ENCODE measurements around the gene DAP.
"Not testable (repeated sequence)": the region's sequence is repeated elsewhere in the genome, so short reads cannot be mapped to it uniquely, and the experiment has no call there.

DAP gene

GRCh38 chr5:10733426-10733825 is 27.6 kb downstream of the DAP start:
- DNase-seq, result no peak

GRCh38 chr5:10731913-10732312 is 29.1 kb downstream of the DAP start:
- DNase-seq, result no peak

GRCh38 chr5:10730043-10730351 is 31.0 kb downstream of the DAP start:
- no peak for DNase-seq

GRCh38 chr5:10729320-10730042 is 31.6 kb downstream of the DAP start:
- no peak for DNase-seq

DNA sequence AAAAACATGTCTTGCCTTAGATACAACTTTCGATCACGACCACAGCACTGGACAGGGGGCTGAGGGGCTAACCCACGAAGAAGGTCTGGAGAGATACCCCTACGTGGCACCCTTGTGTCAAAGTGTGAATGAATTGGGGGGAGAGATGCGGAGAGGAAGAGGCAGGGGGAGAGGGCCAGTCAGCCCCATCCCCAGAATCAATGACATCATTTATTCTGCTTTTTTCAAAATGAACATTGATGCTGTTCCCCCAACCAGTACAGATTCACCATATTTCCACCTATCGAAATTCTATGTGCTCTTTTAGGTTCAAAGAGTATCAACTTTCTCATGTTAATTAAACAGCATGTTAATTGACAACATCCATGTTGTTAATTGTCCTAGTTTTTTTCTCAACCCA is 32.4 kb downstream of the DAP start:
- DNase-seq, result no peak

- DNase-seq, result no peak
Observed at GRCh38 chr5:10727861-10728260, 33.2 kb downstream of the DAP start.

DNA sequence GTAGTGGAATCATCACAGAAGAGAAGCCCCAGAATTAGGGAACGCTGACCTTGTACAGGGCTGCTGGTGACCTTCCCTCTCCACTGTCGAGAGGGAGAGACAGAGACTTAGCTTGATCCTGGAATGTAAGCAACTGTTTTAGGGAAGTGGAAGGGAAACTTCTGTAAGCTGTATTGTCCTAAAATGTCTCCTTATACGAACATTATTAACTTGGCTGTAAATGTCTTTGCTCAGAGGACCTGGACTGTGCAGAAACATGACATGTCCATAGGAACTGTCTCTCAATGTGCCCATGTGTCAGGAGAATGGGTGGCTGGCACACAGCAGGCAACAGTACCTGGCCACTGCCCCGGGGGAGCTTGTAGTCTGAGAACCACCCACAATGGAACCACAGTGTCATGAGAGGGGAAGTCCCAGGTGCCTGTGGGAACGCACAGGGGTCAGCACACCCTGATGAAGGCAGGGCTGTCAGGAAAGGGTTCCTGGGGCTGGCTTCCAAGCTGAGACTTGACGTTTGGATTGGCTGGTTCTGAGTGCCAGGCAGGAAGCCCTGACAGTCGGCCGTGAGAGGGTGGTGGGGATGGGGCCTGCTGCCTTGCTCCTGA is 34.0 kb downstream of the DAP start:
- no peak for DNase-seq

GRCh38 chr5:10726179-10726912 is 34.7 kb downstream of the DAP start:
- DNase-seq, result no peak

DNA sequence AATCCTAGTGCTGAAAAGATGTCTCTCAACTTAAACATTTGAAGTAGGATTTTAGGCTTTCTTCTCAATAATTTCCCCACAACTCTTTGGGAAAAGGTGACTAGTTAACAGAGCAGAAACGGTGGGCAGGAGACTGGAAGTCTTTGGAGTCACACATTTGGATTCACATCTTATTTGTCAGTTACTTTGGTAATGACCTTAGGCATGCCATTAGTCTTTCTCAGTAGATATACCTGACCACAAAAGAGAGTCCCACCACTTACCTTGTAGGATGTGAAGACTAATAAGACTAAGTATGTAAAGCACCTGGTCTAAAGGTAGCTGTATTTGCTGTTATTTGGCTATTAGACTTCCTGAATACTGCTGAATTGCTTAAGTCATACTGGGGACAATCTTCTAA is 35.4 kb downstream of the DAP start:
- no peak for DNase-seq

GRCh38 chr5:10724781-10725507 is 36.1 kb downstream of the DAP start:
- DNase-seq, result no peak

GRCh38 chr5:10723514-10723913 is 37.5 kb downstream of the DAP start:
- DNase-seq, result no peak

DNA sequence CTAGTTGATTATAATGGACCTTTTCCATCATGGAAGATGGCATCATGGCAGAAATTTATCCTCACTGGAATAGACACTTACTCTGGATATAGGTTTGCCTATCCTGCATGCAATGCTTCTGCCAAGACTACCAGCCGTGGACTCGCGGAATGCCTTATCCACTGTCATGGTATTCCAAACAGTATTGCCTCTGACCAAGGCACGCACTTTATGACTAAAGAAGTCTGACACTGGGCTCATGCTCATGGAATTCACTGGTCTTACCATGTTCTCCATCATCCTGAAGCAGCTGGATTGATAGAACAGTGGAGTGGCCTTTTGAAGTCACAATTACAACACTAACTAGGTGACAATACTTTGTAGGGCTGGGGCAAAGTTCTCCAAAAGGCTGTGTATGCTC is 40.3 kb downstream of the DAP start:
- DNase-seq, result not testable (repeated sequence)

- no peak for DNase-seq
Observed at GRCh38 chr5:10719965-10720364, 41.1 kb downstream of the DAP start.

- DNase-seq, result not testable (repeated sequence)
Observed at GRCh38 chr5:10718617-10719016, 42.4 kb downstream of the DAP start.

- DNase-seq, result not testable (repeated sequence)
Observed at GRCh38 chr5:10716825-10717224, 44.2 kb downstream of the DAP start.

GRCh38 chr5:10715605-10716290 is 45.3 kb downstream of the DAP start:
- DNase-seq, result no peak

DNA sequence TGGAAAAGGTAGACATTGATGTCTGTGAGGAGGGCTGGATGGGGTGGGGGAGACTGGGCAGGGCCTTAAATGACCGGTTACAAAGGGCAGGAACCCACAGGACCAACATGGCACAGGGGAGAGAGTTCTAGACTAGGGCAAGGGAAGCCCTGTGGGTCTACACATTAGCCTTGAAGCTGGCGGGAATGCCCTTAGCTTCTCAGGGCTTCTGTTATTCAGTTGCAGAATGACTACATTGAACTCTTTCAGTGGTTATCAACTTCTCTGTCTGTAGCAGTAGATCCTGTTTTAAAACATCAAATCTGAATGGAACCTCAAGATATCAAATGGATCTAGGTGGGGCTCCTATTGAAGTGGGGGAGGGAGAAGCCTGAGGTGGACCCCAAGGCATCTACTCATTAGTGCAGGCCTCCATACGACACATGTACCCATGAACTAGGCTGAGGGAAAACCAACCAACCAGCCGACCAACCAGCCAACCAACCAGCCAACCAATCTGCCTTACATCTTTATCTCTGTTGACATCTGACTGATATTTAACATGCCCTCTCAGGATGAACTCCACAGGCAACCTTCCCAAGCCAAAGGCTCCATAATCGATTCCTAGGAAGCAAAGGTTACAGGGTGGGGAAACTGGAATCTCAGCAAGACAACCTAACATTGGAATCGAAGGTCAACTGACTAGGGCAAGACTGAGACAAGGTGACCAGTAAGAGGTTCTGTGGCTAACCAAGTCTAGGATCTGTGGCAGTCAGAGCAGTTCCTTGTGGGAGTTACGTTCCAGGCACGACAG is 48.3 kb downstream of the DAP start:
- no peak for DNase-seq

DNA sequence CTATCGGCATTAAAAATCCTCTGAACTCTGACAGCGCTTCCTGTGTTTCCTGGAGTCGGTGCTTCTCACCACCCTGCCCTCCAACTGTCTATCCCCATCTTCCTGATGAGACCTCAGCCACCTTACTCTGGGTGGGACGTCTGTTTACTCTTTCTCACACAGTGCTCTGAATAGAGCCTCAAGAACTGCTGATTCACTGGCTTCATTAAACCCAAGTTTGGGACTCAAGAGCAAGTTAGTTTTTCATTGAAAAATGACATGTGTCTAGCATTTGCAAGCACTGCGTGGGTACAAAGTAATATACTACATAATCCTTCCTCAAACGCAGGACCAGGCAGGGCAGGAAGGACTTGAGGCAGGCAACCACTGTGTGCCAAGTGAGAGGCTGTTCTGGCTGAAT is 49.5 kb downstream of the DAP start:
- DNase-seq, result no peak

- no peak for DNase-seq
Observed at GRCh38 chr5:10710513-10711128, 50.4 kb downstream of the DAP start.

GRCh38 chr5:10709933-10710332 is 51.1 kb downstream of the DAP start:
- DNase-seq, result no peak

DNA sequence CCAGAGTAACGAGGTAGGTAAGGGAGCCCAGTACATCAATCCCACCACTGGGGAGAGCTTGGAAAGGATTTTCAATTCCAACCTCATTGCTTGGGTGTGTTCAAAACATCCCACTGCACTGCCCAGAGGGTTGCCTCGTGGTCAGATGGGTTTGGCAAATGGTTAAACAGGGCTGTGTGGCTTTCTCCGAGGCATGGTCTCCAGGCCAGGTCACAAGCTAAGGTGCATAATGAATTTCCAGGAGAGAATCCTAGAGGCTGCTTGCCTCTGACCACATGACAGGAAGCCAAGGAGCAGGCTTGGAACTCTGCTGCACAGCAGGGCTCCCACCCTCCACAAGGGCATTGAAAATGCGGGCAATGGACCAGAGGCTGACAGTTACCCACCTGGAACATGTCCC is 51.6 kb downstream of the DAP start:
- no peak for DNase-seq

All from islet precursor cell (in vitro differentiated cells).